ENCODE results near the gene MS4A8. TPM values are rescaled to one million over a fixed set of nuclear protein-coding genes. Genes with fewer than 3 reads are reported as not detected.

MS4A8 gene
- total RNA-seq, 1 donor from 2014 or later = not detected

- no peak for TF ChIP-seq POLR2AphosphoS5 (IDR thresholded peaks at IDR 0.05; ENCODE audit: insufficient read depth in 1 of 2, low read depth in 1 of 2)
- TF ChIP-seq, protein P1, sequence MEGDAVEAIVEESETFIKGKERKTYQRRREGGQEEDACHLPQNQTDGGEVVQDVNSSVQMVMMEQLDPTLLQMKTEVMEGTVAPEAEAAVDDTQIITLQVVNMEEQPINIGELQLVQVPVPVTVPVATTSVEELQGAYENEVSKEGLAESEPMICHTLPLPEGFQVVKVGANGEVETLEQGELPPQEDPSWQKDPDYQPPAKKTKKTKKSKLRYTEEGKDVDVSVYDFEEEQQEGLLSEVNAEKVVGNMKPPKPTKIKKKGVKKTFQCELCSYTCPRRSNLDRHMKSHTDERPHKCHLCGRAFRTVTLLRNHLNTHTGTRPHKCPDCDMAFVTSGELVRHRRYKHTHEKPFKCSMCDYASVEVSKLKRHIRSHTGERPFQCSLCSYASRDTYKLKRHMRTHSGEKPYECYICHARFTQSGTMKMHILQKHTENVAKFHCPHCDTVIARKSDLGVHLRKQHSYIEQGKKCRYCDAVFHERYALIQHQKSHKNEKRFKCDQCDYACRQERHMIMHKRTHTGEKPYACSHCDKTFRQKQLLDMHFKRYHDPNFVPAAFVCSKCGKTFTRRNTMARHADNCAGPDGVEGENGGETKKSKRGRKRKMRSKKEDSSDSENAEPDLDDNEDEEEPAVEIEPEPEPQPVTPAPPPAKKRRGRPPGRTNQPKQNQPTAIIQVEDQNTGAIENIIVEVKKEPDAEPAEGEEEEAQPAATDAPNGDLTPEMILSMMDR (IDR thresholded peaks at IDR 0.05) = no peak
- no peak for TF ChIP-seq POLR2A (IDR thresholded peaks at IDR 0.05)
- H3K36me3 ChIP-seq = no peaks in the 10 kb centered on the region
- H3K4me3 ChIP-seq = no peak overlapping the region
- H3K9me3 ChIP-seq = no peaks in the 10 kb centered on the region
- H3K4me1 ChIP-seq = no peaks in the 10 kb centered on the region
- no peak overlapping the region for H3K27ac ChIP-seq
- no peaks in the 10 kb centered on the region for H3K27me3 ChIP-seq
- intact Hi-C loops (cut with DNase I) = no loop called here
- no peak for DNase-seq (ENCODE audit: extremely low spot score in 2 of 2)
Observed at GRCh38 chr11:60739114-60739513, 39.7 kb downstream of the MS4A8 start.

DNA sequence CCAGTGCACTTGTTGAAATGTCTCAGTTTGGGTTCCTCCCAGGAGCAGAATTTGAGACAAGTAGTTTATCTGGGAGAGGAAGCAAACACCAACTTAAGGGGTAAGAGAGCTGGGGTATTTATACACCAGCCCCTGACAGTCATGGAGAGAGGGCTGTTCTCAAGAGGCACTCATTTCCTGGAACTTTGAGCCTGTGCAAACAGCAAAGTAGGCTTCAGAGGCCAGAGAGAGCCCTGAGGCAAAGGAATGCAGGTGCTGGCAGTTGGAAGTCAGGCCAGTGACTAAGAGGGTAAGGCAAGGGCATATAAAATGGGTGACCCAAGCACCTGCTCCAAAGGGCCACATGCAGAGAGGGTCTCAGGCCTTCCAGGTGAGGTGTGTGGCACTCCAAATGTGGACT, 41.2 kb downstream of the MS4A8 start:
- no peak overlapping the region for H3K4me3 ChIP-seq
- no peak for DNase-seq (ENCODE audit: extremely low spot score in 2 of 2)
- intact Hi-C loops (cut with DNase I) = no loop called here
- no peaks in the 10 kb centered on the region for H3K9me3 ChIP-seq
- H3K4me1 ChIP-seq = no peaks in the 10 kb centered on the region
- no peaks in the 10 kb centered on the region for H3K36me3 ChIP-seq
- TF ChIP-seq POLR2A (IDR thresholded peaks at IDR 0.05) (no peak), POLR2AphosphoS5 (IDR thresholded peaks at IDR 0.05; ENCODE audit: insufficient read depth in 1 of 2, low read depth in 1 of 2) (no peak)
- TF ChIP-seq, protein P1 (IDR thresholded peaks at IDR 0.05) = no peak
- no peak overlapping the region for H3K27ac ChIP-seq
- no peaks in the 10 kb centered on the region for H3K27me3 ChIP-seq

GRCh38 chr11:60741421-60741820, 42.0 kb downstream of the MS4A8 start:
- intact Hi-C loops (cut with DNase I) = no loop called here
- no peak overlapping the region for H3K4me3 ChIP-seq
- DNase-seq (ENCODE audit: extremely low spot score in 2 of 2) = no peak
- TF ChIP-seq POLR2AphosphoS5 (IDR thresholded peaks at IDR 0.05; ENCODE audit: insufficient read depth in 1 of 2, low read depth in 1 of 2) (no peak), POLR2A (IDR thresholded peaks at IDR 0.05) (no peak)
- TF ChIP-seq, protein P1 (IDR thresholded peaks at IDR 0.05) = no peak
- no peaks in the 10 kb centered on the region for H3K4me1 ChIP-seq
- no peak overlapping the region for H3K27ac ChIP-seq
- no peaks in the 10 kb centered on the region for H3K27me3 ChIP-seq
- no peaks in the 10 kb centered on the region for H3K9me3 ChIP-seq
- no peaks in the 10 kb centered on the region for H3K36me3 ChIP-seq

- no peak overlapping the region for H3K4me3 ChIP-seq
- H3K4me1 ChIP-seq = no peaks in the 10 kb centered on the region
- intact Hi-C loops (cut with DNase I) = no loop called here
- H3K9me3 ChIP-seq = no peaks in the 10 kb centered on the region
- TF ChIP-seq POLR2A (IDR thresholded peaks at IDR 0.05) (no peak), POLR2AphosphoS5 (IDR thresholded peaks at IDR 0.05; ENCODE audit: insufficient read depth in 1 of 2, low read depth in 1 of 2) (no peak)
- TF ChIP-seq, protein P1 (IDR thresholded peaks at IDR 0.05) = no peak
- no peaks in the 10 kb centered on the region for H3K36me3 ChIP-seq
- DNase-seq (ENCODE audit: extremely low spot score in 2 of 2) = no peak
- H3K27me3 ChIP-seq = no peaks in the 10 kb centered on the region
- no peak overlapping the region for H3K27ac ChIP-seq
Observed at GRCh38 chr11:60743058-60743457, 43.6 kb downstream of the MS4A8 start.

DNA sequence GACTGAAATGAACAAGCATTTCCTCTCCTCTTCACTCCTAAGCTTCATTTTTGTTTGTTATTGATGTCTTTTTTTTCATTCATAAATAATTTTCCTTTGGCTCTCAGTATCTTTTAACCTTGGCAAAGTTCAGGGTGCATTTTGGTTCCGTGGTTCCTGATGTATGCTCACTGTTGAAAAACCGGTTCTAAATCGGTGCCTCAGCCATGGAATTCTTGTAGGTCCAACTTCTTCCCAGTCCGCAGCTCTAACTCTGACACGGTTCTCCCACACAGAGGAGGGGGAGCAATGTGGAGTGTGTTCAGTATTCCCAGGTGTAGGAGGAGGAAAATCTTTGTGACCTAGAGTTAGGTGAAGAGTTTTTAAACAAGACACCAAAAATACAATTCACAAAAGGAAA, 44.7 kb downstream of the MS4A8 start:
- Histone ChIP-seq H3K27ac (no peak overlapping the region), H3K4me1 (no peaks in the 10 kb centered on the region), H3K4me3 (no peak overlapping the region), H3K27me3 (no peaks in the 10 kb centered on the region), H3K36me3 (no peaks in the 10 kb centered on the region), H3K9me3 (no peaks in the 10 kb centered on the region)
- no peak for TF ChIP-seq POLR2AphosphoS5 (IDR thresholded peaks at IDR 0.05; ENCODE audit: insufficient read depth in 1 of 2, low read depth in 1 of 2)
- TF ChIP-seq, protein P1 (IDR thresholded peaks at IDR 0.05) = no peak
- no peak for TF ChIP-seq POLR2A (IDR thresholded peaks at IDR 0.05)
- no peak for DNase-seq (ENCODE audit: extremely low spot score in 2 of 2)
- intact Hi-C loops (cut with DNase I) = no loop called here
